ENCODE measurements around the gene ARFIP2.

The ARFIP2 gene

GRCh38 chr11:6443269-6444003 is 37.7 kb downstream of the ARFIP2 start:
- no peak for DNase-seq (ENCODE audit: low read depth)

- no peak for DNase-seq (ENCODE audit: low read depth)
Observed at GRCh38 chr11:6442441-6442840, 38.7 kb downstream of the ARFIP2 start.

- no peak for DNase-seq (ENCODE audit: low read depth)
Observed at GRCh38 chr11:6440906-6441358, 40.2 kb downstream of the ARFIP2 start, which contains the start of gene HPX. Gene HPX (minus strand): TSS chr11:6440987. CDS start chr11:6440963, 24 bp downstream.

GRCh38 chr11:6438979-6439571 is 42.1 kb downstream of the ARFIP2 start:
- no peak for DNase-seq (ENCODE audit: low read depth)

GRCh38 chr11:6437993-6438392 is 43.1 kb downstream of the ARFIP2 start:
- DNase-seq (ENCODE audit: low read depth): no peak

- no peak for DNase-seq (ENCODE audit: low read depth)
Observed at GRCh38 chr11:6437423-6437822, 43.7 kb downstream of the ARFIP2 start.

GRCh38 chr11:6433998-6434660 is 47.0 kb downstream of the ARFIP2 start:
- DNase-seq (ENCODE audit: low read depth): no peak

- DNase-seq (ENCODE audit: low read depth): peak; percentile 85
Observed at GRCh38 chr11:6431861-6432260, 49.3 kb downstream of the ARFIP2 start.

- DNase-seq (ENCODE audit: low read depth): no peak
Observed at GRCh38 chr11:6427516-6427915, 53.6 kb downstream of the ARFIP2 start.
